KBM-7 (cell line): ENCODE data around the gene IRAK2.
A peak's percentile ranks its signal among the peaks of the same experiment; 100 is the strongest.
"Not testable (repeated sequence)": the region's sequence is repeated elsewhere in the genome, so short reads cannot be mapped to it uniquely, and the experiment has no call there.

Experiments
- DNase-seq: peaks from one replicate; pipeline ENCODE4 v3.0.0-alpha.2; 2015
- in situ Hi-C: fragments of 300-500 bp; cut with MboI; formaldehyde crosslinking; loops from 2 replicates; pipeline ENCODE4 v1.14.3; 2020; ENCODE audit warnings: low sequenced_read_pairs, low pct_unique_long_range_greater_than_20kb, mixed read lengths

IRAK2 gene

GRCh38 chr3:10164546-10165393 is at the start of gene IRAK2:
Gene IRAK2 (plus strand): TSS chr3:10164919. CDS start chr3:10164955, 36 bp downstream.
- peak; percentile 54 for DNase-seq
- in situ Hi-C loops, result no loop called here

GRCh38 chr3:10115326-10116137 is 49.2 kb upstream of the IRAK2 start, which contains the start of gene BRK1:
Gene BRK1 (plus strand): TSS chr3:10115675. CDS start chr3:10115702, 27 bp downstream.
- DNase-seq, result peak; percentile 96
- in situ Hi-C loops, result no loop called here

GRCh38 chr3:10116138-10116460 is 48.6 kb upstream of the IRAK2 start:
- DNase-seq, result peak; percentile 62
- in situ Hi-C loops, result no loop called here

- DNase-seq, result no peak
- in situ Hi-C loops, result no loop called here
Observed at GRCh38 chr3:10116928-10117327, 47.8 kb upstream of the IRAK2 start.

- DNase-seq, result no peak
- in situ Hi-C loops, result no loop called here
Observed at GRCh38 chr3:10119376-10119775, 45.3 kb upstream of the IRAK2 start.

GRCh38 chr3:10121064-10121463 is 43.7 kb upstream of the IRAK2 start:
- in situ Hi-C loops, result no loop called here
- no peak for DNase-seq

- in situ Hi-C loops, result no loop called here
- DNase-seq, result no peak
Observed at GRCh38 chr3:10122724-10123123, 42.0 kb upstream of the IRAK2 start.

GRCh38 chr3:10135872-10136271 is 28.8 kb upstream of the IRAK2 start:
- in situ Hi-C loops, DNase-seq: not testable (repeated sequence)

GRCh38 chr3:10136426-10137005 is 28.2 kb upstream of the IRAK2 start:
- in situ Hi-C loops, result no loop called here
- no peak for DNase-seq

GRCh38 chr3:10137178-10137577 is 27.5 kb upstream of the IRAK2 start:
- in situ Hi-C loops, result no loop called here
- DNase-seq, result no peak

- in situ Hi-C loops, result no loop called here
- no peak for DNase-seq
Observed at GRCh38 chr3:10140996-10141546, 23.6 kb upstream of the IRAK2 start.

GRCh38 chr3:10142707-10143560 is 21.8 kb upstream of the IRAK2 start:
- in situ Hi-C loops, result no loop called here
- DNase-seq, result peak; percentile 65

GRCh38 chr3:10145685-10146084 is 19.0 kb upstream of the IRAK2 start:
- in situ Hi-C loops, result no loop called here
- DNase-seq, result peak; percentile 49

- peak; percentile 61 for DNase-seq
- in situ Hi-C loops, result no loop called here
Observed at GRCh38 chr3:10149226-10149625, 15.5 kb upstream of the IRAK2 start.

GRCh38 chr3:10150987-10151386 is 13.7 kb upstream of the IRAK2 start:
- in situ Hi-C loops, result no loop called here

GRCh38 chr3:10154335-10155122 is 10.2 kb upstream of the IRAK2 start:
- DNase-seq, result no peak
- in situ Hi-C loops, result no loop called here

More at GRCh38 chr3:10150987-10151386, 13.7 kb upstream of the IRAK2 start:
- DNase-seq, result no peak

GRCh38 chr3:10155123-10155472 is 9.6 kb upstream of the IRAK2 start:
- in situ Hi-C loops, result no loop called here
- DNase-seq, result no peak

GRCh38 chr3:10155658-10156057 is 9.1 kb upstream of the IRAK2 start:
- in situ Hi-C loops, result no loop called here
- DNase-seq, result no peak
